Caco-2 (cell line): Measurements from ENCODE around the gene SLC38A8. TPM values are rescaled to one million over a fixed set of nuclear protein-coding genes. Genes with fewer than 3 reads are reported as not detected.

Source experiments
- BruUV-seq: library from RNA; stranded (reverse); fragments of 400-500 nt; replicated peaks from 2 replicates; lab custom pipeline; 2021; lab: Mats Ljungman, UMichigan
- CTCF ChIA-PET: fragments of 300-600 bp; sonication (Branson Sonifier 250); formaldehyde crosslinking; loops from one replicate; lab custom pipeline; 2022; ENCODE audit warnings: antibody characterized with exemption; lab: Charles Lee
- POLR2A ChIA-PET: fragments of 300-600 bp; sonication (Branson Sonifier 250); formaldehyde crosslinking; loops from one replicate; lab custom pipeline; 2022; ENCODE audit warnings: antibody characterized with exemption; lab: Charles Lee
- DNase-seq, 2 experiments: peaks; one replicate each; pipeline versions ENCODE4 v3.0.0 to v3.0.0-alpha.2; 2020 to 2022
- H3K27me3 ChIP-seq: replicated peaks from 2 replicates; pipeline ENCODE4 v1.6.0; 2011; ENCODE audit warnings: low read length; ENCODE audit not compliant: control insufficient read depth, insufficient read depth
- H3K36me3 ChIP-seq: 2 replicates; pipeline ENCODE4 v1.5.1; 2011; ENCODE audit warnings: low read length; ENCODE audit not compliant: control insufficient read depth, insufficient read depth
- H3K4me1 ChIP-seq: fragments of 250-450 bp; sonication (Bioruptor Pico); 2 replicates; pipeline ENCODE4 v1.5.1; 2020; ENCODE audit warnings: mild to moderate bottlenecking
- H3K4me3 ChIP-seq: 2 replicates; pipeline ENCODE4 v1.5.1; 2011; ENCODE audit warnings: low read depth, mild to moderate bottlenecking, control low read depth, low read length
- H3K9me3 ChIP-seq: fragments of 250-450 bp; sonication (Bioruptor Pico); 2 replicates; pipeline ENCODE4 v1.5.1; 2020; ENCODE audit warnings: mild to moderate bottlenecking, moderate library complexity
- H3K27ac Mint-ChIP-seq: one replicate; pipeline ENCODE4 v1.8.0; 2022; ENCODE audit warnings: mixed read lengths; ENCODE audit not compliant: unreplicated experiment
- H3K27me3 Mint-ChIP-seq: one replicate; pipeline ENCODE4 v1.8.0; 2022; ENCODE audit warnings: mixed read lengths; ENCODE audit not compliant: insufficient read depth, unreplicated experiment
- H3K36me3 Mint-ChIP-seq: one replicate; pipeline ENCODE4 v1.8.0; 2022; ENCODE audit warnings: mild to moderate bottlenecking, mixed read lengths; ENCODE audit not compliant: insufficient read depth, unreplicated experiment
- H3K4me1 Mint-ChIP-seq: one replicate; pipeline ENCODE4 v1.8.0; 2022; ENCODE audit warnings: low read depth, mixed read lengths; ENCODE audit not compliant: unreplicated experiment
- H3K4me3 Mint-ChIP-seq: one replicate; pipeline ENCODE4 v1.8.0; 2022; ENCODE audit warnings: mild to moderate bottlenecking, moderate library complexity, mixed read lengths; ENCODE audit not compliant: unreplicated experiment
- H3K9me3 Mint-ChIP-seq: one replicate; pipeline ENCODE4 v1.8.0; 2022; ENCODE audit warnings: mixed read lengths; ENCODE audit not compliant: unreplicated experiment
- intact Hi-C: fragments of 100-400 bp; cut with micrococcal nuclease; formaldehyde crosslinking; loops from one replicate; pipeline ENCODE4 v1.10.0; 2022; ENCODE audit not compliant: unreplicated experiment
- total RNA-seq: library from RNA; stranded (reverse); gene quantifications from 2 replicates; pipeline ENCODE4 v1.2.3, GENCODE V29; 2022
- TF ChIP-seq, protein P1 (sequence below), 2 experiments: fragments of 200-600 bp in 1 of 2; IDR thresholded peaks; 1 replicate in 1 of 2; 2 replicates in 1 of 2; pipeline versions ENCODE4 v1.5.1 to v1.8.0; 2011 to 2022; ENCODE audit warnings: antibody characterized with exemption in 1 of 2, control low read depth in 1 of 2, inconsistent platforms in 1 of 2, low read depth in 1 of 2, low read length in 1 of 2, mild to moderate bottlenecking in 1 of 2, moderate library complexity in 1 of 2; ENCODE audit not compliant: insufficient read depth in 1 of 2, severe bottlenecking in 1 of 2, unreplicated experiment in 1 of 2

The SLC38A8 gene
- total RNA-seq, 1 experiment from 2014 or later: 0.79 TPM

DNA sequence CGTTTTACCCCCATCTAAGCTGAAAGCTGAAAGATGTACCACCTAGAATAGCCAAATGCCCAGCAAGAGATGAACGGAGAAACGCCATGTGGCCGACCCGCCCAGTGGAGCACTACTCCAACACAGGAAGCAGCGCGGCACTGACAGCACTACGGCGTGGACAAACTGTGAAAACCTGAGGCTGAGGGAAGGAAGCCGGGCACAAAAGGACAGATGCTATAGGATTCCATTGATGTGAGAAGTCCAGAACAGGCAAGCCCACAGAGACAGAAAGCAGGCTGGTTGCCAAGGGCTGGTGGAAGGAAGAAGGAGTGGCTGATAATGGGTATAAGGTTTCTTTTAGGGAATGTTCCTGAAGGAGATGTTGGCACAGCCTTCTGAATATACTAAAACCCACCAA, 29.4 kb upstream of the SLC38A8 start:
- no TSS peak for BruUV-seq
- Mint-ChIP-seq H3K9me3 (no peaks in the 10 kb centered on the region), H3K27ac (no peak overlapping the region), H3K27me3 (no peaks in the 10 kb centered on the region), H3K4me3 (no peak overlapping the region), H3K36me3 (peaks cover 68% of the 10 kb centered on the region), H3K4me1 (no peaks in the 10 kb centered on the region)
- no peaks in the 10 kb centered on the region for H3K27me3 ChIP-seq
- no peaks in the 10 kb centered on the region for H3K4me1 ChIP-seq
- DNase-seq: no peak
- intact Hi-C loops: no loop called here
- H3K4me3 ChIP-seq: no peak overlapping the region
- POLR2A ChIA-PET: interaction anchor here (0.5 kb wide), 1 partner anchor 138 kb away, joined by 3 read pairs; no protein-coding TSS in a partner anchor
- no peaks in the 10 kb centered on the region for H3K9me3 ChIP-seq
- TF ChIP-seq, protein P1, sequence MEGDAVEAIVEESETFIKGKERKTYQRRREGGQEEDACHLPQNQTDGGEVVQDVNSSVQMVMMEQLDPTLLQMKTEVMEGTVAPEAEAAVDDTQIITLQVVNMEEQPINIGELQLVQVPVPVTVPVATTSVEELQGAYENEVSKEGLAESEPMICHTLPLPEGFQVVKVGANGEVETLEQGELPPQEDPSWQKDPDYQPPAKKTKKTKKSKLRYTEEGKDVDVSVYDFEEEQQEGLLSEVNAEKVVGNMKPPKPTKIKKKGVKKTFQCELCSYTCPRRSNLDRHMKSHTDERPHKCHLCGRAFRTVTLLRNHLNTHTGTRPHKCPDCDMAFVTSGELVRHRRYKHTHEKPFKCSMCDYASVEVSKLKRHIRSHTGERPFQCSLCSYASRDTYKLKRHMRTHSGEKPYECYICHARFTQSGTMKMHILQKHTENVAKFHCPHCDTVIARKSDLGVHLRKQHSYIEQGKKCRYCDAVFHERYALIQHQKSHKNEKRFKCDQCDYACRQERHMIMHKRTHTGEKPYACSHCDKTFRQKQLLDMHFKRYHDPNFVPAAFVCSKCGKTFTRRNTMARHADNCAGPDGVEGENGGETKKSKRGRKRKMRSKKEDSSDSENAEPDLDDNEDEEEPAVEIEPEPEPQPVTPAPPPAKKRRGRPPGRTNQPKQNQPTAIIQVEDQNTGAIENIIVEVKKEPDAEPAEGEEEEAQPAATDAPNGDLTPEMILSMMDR (IDR thresholded peaks at IDR 0.05; ENCODE audit: insufficient read depth in 1 of 2, low read depth in 1 of 2, low read length in 1 of 2, severe bottlenecking in 1 of 2, unreplicated experiment in 1 of 2): no peak
- CTCF ChIA-PET: no interaction called here
- peaks cover 11% of the 10 kb centered on the region for H3K36me3 ChIP-seq

DNA sequence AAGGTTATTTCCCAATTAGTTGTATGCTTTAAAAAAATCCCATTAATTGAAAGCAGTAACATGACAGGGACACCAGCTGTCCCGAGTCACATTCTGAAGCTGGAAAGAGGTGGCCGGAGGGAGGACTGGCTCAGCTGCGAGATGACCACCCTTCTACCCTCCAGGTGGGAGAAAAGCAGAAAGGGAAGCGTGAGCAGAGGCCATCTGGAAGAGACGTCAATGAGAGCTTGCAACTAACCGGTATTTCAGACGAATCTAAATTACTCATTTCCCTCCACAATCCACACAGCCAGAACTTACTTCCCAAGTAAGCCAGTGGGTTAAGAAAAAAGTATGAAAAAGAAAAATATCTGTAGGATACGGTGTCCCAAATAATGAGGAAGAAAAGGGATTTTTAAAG, 28.5 kb upstream of the SLC38A8 start:
- Histone ChIP-seq H3K4me1 (no peaks in the 10 kb centered on the region), H3K27me3 (no peaks in the 10 kb centered on the region), H3K4me3 (no peak overlapping the region), H3K9me3 (no peaks in the 10 kb centered on the region), H3K36me3 (peaks cover 11% of the 10 kb centered on the region)
- intact Hi-C loops: no loop called here
- TF ChIP-seq, protein P1 (IDR thresholded peaks at IDR 0.05; ENCODE audit: insufficient read depth in 1 of 2, low read depth in 1 of 2, low read length in 1 of 2, severe bottlenecking in 1 of 2, unreplicated experiment in 1 of 2): no peak
- no peak for DNase-seq
- Mint-ChIP-seq H3K27ac (no peak overlapping the region), H3K27me3 (no peaks in the 10 kb centered on the region), H3K9me3 (no peaks in the 10 kb centered on the region), H3K36me3 (peaks cover 65% of the 10 kb centered on the region), H3K4me1 (no peaks in the 10 kb centered on the region), H3K4me3 (no peak overlapping the region)
- no TSS peak for BruUV-seq
- POLR2A ChIA-PET: no interaction called here
- CTCF ChIA-PET: no interaction called here

DNA sequence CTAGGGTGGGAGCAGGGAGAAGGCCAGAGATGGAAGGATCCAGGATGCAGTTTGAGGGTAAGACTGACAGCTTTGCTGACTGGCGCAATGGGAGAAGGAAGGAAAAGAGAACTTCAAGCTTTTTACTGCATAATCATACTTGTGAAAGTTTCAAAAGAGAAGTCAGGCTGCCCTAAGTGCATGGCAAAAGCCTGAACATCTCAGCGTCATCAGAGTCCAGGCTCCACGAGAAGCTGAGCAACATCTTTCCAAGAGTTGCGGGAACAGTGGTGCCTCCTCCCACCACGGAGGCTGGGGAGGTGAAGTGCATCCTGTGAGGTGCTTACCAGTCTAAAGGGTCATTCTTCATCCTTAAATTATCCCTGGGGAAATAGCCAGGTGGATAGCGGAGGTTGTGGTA, 26.9 kb upstream of the SLC38A8 start:
- H3K27me3 Mint-ChIP-seq: no peaks in the 10 kb centered on the region
- Histone ChIP-seq H3K4me1 (no peaks in the 10 kb centered on the region), H3K9me3 (no peaks in the 10 kb centered on the region), H3K4me3 (no peak overlapping the region), H3K36me3 (peaks cover 6% of the 10 kb centered on the region), H3K27me3 (no peaks in the 10 kb centered on the region)
- H3K4me3 Mint-ChIP-seq: no peak overlapping the region
- BruUV-seq: no TSS peak
- H3K27ac Mint-ChIP-seq: no peak overlapping the region
- intact Hi-C loops: loop anchor here (5.0 kb wide), 1 partner anchor 242 kb away; no protein-coding TSS in a partner anchor
- no peaks in the 10 kb centered on the region for H3K4me1 Mint-ChIP-seq
- no peak for DNase-seq
- CTCF ChIA-PET: interaction anchor here (1.3 kb wide), 1 partner anchor 113 kb away, joined by 6 read pairs; no protein-coding TSS in a partner anchor
- H3K36me3 Mint-ChIP-seq: peaks cover 67% of the 10 kb centered on the region
- TF ChIP-seq, protein P1 (IDR thresholded peaks at IDR 0.05; ENCODE audit: insufficient read depth in 1 of 2, low read depth in 1 of 2, low read length in 1 of 2, severe bottlenecking in 1 of 2, unreplicated experiment in 1 of 2): no peak
- H3K9me3 Mint-ChIP-seq: no peaks in the 10 kb centered on the region
- POLR2A ChIA-PET: no interaction called here
